Endometrial microvascular endothelial cells (primary cell): Measurements from ENCODE around the gene GUCA1C. TPM values are rescaled to one million over a fixed set of nuclear protein-coding genes. Genes with fewer than 3 reads are reported as not detected.

Source experiments
- in situ Hi-C: cut with HindIII; loops from 2 replicates; pipeline ENCODE4 v1.10.0; 2017; ENCODE audit warnings: low sequenced_read_pairs, low pct_unique_long_range_greater_than_20kb; ENCODE audit errors: inconsistent ontology term
- total RNA-seq: library from RNA; depleted of rRNA; stranded (reverse); fragments of >200 nt; gene quantifications from one replicate; pipeline ENCODE4 v1.2.3, GENCODE V29; 2015; ENCODE audit errors: inconsistent ontology term

GUCA1C gene, protein sequence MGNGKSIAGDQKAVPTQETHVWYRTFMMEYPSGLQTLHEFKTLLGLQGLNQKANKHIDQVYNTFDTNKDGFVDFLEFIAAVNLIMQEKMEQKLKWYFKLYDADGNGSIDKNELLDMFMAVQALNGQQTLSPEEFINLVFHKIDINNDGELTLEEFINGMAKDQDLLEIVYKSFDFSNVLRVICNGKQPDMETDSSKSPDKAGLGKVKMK
- not detected for total RNA-seq

DNA sequence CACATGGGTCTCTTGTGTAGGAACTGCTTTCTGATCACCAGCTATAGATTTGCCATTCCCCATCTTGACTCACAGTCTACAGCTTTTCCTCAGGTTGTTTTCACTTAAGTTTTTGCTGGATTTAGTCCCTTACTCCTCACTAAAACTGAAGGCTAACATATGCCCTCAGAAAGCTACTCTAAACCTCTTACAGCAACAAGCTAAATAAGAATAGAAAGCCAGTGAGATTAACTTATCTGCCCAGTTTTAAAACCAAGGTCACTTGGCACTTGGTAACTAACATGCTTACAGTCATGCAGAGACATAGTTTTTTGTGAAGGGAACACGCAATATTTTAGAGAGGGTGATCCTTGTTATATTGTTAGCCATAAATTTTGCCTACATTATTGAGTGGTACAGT, at the start of gene GUCA1C:
TSS of gene GUCA1C (minus strand) at position 180 of the 400 bp plus-strand sequence. CDS start at position 63, 117 bp downstream.
- in situ Hi-C loops: no loop called here

DNA sequence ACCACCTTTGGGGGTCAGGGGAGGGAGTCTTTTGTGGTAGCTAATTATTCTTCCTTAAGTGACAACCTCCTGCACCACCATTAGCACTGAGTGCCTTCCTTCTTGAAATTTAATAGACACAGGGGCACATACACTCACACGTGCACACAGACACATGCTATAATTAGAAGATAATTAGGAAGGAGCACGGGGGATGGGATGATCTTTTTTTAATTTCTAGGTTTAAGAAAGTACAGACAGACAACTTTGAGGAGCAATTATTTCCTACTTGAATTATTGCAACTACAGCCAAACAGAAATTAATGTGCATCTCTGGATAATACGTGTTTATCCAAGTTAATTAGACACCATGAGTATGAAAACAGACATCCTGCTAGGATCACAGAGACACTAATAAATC, 44.8 kb upstream of the GUCA1C start:
- in situ Hi-C loops: no loop called here

DNA sequence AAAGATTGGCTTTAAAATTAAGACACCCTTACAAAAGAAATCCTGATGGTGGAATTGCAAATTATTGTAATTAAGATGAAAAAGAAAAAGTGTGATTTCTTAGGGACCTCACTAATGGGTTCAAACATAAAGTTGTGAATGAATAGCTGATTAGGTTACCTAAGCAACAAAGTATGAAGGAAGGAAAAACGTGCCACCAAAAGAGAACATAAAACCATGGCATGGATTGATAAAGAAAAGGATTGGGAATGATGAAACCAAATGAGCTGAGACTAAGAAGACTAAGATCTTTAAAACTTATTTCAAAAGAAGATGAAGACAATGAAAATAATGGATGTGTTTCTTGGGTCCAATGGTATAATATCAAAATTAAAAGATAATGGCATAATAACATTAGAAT, 32.2 kb upstream of the GUCA1C start:
- in situ Hi-C loops: no loop called here

DNA sequence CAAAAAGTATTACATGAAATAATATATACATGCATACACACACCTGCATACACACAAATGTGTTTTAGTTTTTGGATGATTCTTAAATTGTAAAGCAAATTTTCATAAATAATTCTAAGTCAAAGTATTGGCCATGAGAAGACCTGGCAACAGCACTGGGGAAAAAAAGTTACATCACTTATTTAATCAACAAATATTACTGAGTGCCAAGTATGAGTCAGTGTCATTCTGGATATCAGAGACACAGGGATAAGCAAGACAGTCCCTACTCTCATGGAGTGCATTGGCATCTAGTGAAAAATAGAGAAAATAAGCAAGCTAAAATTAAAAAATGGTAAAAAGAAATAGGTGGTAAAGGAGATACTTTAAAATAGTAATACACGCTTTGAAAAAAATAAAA, 29.4 kb upstream of the GUCA1C start:
- in situ Hi-C loops: no loop called here

DNA sequence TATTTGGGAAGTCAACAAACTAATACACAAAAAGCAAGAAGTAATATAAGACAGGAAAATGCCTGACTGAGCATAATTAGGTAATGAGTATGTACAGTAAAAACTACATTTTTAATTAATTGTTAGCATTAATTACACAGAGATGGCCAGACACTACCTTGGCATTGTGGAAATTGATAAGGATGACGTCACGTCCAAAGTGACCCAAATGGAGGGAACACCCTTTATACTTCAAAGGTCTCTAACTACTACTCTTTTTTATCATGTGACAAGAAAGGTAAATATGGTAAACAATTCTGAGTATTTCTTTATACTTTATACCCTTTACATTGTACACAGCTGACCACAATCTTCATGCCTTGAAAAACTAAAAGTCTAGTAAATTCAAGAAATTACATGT, 22.4 kb upstream of the GUCA1C start:
- in situ Hi-C loops: no loop called here

DNA sequence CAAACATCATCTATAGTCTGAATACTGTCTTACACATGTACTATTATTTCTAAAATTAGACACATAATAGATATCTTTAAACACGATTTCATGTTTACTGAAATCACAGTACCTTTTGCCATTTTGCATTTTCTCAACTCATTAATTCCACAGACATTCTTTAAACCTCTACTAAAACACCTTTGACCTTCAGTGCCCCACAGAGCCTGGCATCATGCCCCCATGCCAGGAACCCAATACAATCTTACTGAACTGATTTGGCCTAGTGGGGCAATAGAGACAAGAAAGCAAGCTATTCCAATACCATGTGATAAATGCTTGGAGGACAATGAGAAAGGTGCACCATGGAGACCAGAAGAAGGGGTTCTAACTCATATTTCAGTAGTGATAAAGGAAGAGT, 19.3 kb upstream of the GUCA1C start:
- in situ Hi-C loops: no loop called here

DNA sequence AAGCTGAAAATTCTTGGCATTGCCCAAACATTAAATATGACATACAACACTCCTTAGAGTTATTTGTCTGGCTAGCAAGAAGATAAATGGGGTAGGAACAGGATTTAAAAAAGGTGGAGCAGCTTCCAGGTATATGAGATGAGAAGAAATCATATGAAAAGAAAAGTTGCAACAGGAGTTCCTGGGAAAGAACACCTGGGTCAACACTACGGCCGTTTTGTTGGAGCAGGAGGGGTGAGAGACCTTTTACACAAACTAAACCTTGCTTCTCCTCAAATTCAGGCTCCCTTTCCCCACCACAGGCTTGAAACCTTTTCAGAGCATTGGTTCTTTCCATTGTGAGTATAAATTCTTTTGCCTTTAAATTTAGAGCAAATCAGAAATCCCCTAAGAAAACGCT, 18.8 kb upstream of the GUCA1C start:
- in situ Hi-C loops: no loop called here

DNA sequence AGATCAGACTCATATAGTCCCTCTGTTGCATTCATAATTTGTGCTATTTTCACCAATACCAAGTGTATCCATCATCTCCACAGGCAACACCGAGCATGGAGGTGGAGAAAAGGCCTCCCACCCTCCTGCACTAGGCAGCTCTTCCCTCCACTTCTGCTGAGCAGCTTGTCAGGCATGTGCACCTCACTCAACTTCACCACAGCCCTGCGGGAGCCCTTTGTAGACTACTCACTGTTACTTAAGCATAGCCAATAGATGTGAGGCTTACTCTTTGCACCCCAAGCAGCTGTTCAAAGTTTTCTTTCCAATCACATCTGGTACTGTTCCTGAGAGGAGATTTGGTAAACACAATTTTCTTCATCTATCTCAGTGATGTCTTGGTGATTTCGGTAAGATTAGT, 16.9 kb upstream of the GUCA1C start:
- in situ Hi-C loops: no loop called here

DNA sequence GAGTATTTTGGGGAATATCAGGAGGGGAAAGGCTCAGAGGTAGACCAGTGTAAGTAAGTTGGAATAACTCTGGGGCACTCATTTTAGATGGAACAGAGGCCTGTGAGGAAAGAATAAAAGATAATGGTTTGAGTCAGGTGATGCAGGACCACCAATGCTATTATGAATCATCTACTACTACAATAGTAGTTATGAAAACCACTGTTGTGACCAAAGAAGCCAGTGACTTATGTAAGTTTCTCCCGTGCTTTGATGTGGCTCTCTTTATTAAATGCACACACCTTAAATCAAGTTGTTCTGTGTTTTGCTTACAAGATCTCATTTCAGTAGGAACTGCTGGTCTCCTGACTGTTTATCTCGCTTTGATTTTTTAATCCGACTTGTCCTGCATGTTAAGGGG, 13.1 kb upstream of the GUCA1C start:
- in situ Hi-C loops: no loop called here

DNA sequence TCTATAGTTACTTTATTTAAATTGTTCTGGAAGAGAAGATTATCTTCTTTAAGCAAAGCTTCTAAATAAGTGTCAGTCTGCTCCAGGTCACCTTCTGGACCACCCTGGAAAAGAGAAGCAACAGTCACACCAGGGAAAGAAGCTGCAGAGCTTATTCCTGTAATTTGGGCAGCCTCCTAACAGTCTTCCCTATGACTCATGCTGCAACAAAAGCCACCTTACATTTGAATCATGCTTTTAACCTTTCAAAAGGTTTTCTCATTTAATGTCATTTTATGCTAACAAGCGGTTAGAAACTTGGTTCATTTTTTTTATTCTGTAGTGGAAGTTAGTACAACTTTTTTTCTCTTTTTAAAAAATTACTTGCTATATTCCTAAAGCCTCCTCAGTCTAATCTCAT, 5.3 kb upstream of the GUCA1C start:
- in situ Hi-C loops: no loop called here

DNA sequence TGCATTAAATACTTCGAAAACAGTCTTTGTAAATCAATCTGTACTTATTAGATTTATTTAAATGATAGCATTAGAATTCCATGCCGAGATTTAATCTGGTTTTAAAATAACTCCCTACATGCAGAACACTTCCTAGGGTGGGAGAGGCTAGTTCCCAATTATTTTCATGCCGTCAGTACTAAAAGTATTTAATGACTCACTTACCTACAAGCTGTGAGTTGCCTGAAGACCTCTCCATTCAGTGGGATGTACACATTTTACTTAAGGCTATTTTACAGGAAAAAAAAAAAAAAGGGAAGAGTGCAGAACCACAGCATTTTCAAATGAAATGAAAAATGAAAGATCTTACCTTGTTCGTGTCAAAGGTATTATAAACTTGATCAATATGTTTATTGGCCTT, 469 bp downstream of the GUCA1C start:
- in situ Hi-C loops: no loop called here

DNA sequence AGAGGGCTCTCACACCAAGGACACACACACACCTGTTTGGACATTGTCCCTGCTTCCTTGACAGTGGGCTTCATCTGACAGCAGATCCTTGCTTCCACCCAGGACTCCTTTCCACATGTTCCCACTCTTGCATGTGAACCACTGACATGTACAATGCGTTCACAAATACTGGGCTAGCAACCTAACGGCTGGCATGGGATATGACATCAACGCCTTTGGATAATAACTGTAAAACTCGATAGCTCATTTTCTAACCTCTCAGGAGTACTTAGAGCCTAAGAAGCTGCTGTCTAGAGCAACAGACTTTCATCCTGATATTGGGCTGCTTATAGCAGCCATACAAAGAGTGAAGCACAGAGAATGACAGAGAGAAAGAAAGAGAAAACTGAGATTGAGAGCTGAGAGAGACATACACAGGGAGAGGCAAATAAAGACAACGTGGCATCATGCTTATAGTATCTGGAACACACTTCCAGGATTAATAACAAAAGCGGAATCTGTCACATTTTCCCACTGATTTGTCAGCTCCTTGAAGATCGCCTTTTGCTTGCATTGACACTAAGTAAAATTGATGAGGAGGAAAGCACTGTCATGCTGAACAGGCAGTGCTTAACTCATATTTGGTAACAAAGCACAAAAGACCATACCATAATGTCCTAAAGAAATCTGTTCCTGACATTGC, 1.7 kb downstream of the GUCA1C start:
- in situ Hi-C loops: no loop called here

DNA sequence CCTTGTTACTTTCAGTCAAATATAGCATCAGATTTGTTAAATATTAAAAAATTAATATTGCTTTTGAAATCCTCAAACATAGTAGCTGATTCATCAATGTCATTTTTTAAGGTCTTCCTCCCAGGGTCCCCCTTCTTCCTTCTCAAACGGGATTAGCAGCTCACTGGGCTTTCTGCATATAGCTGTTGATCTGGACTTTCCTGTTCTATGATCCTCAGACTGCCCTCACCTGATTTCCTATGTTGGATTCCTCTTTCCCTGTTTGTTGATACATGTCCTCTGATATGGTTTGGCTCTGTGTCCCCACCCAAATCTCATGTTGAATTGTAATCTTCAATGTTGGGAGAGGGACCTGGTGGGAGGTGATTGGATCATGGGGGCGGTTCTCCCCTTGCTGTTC, 5.8 kb downstream of the GUCA1C start:
- in situ Hi-C loops: no loop called here

DNA sequence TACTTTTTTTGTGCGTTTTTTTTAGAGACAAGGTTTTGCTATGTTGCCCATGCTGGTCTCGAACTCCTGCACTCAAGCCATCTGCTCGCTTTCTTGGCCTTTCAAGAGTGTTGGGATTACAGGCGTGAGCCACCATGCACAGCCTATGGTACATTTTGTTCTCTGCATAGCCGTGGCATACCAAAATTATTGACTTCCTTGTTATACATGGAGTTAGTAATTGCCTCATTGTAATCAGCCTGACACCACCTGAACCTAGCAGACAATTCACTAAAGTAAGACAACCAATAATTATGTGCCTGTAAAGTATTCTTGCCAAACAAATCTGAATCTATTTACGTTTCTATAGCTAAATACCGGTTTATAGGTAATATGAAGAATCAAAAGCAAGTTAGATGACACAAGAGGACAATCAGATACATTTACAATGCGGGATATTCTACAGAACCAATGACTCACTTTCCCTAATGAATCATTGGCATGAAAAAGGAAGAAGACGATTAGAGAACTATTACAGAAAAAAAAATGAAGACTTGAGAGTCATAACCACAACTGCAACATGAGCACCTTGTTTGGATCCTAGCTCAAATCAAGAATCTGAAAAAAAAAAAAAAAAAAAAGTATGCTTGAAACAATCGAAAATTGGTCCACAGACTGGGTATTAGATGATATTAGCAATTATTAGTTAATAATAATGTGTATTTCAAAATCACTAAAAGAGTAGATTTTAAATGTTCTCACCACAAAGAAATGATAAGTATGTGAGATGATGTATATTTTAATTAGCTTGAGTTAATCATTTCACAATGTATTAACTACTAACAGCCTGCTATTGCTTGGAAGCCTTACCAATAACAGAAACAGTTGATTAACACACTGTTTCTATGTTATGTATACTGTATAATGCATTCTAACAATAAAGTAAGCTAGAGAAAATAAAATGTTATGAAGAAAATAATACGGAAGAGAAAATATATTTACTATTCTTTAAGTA, 7.1 kb downstream of the GUCA1C start:
- in situ Hi-C loops: no loop called here

DNA sequence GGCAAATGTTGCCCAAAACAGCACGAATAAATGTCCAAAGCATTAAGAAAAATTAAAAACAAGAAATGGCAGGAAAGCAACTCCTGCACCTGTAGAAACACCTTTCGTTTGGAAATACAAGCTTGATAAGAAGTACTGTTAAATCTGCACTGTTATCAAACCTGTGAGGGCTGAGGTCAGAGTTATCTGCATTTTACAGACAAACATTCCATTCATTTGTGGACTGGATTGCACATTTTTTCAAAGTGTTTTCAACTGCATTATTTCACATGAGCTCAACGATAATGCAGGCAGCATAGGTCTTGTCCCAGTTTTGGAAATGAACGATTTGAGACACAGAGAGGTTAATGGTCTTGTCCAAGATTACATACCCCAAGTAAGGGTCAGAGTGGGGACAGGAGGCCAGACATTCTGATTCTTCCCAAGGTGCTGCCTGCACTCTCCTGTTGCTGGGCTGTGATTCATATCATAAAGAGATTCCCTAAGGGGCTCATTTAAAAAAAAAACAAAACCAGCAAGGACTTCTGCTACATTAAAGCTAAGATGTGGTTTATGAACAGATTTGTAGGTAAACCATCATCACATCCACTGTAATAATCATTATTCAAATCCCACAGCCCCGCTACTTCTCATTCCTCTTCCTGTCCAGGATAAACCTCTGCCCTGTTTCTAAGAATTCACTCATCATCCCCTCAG, 13.0 kb downstream of the GUCA1C start:
- in situ Hi-C loops: no loop called here

DNA sequence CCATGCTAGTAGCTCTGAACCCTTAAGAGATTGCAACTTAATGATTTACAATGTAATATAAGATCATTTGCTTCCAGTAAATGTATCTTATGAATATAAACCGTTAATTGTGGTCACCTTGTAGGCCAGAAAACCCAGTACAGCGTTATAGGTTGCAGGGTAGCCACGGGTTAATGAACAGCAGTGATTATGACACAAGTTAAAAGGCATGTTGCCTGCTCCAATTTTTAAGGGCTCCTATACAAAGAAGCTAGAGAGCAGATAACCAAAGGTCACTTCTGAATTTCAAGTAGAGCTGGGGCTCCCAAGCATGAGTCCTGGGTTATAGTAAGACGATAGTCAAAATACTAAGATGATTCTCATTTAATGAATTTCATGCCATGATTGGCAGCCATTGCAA, 13.5 kb downstream of the GUCA1C start:
- in situ Hi-C loops: no loop called here

DNA sequence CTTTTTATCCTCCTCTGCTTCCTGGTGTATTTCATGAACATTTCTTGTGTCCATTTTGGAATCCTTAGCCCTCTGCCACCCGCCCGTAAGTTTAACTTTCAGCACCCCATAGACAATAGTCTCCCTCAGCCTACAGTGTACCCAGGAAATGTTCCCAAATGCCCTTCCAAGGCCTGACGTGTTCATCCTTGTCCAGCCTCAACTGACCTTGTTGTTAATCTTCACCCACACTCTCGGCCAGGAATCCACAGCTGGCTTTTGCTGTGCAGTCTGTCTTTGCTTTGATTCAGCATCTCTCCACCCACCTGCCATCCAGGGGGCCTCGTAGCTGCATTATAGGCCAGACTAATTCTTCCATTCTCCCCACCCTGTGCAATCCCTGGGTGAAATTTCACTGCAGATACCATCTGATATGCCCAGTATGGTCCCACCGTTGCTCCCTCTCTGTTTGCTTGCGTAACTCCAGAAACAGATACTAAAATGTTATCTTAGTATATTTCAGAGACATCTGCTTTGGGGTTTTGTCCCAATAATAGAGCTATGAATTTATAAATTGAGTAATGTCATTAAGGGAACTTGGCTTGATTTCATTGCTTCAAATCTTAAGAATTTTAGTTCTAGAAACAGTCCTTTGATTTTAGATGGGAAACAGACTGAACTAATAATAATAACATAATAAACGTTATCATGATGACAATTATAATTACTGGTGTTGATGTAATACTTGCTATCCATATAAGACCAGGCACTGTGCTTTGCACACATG, 16.6 kb downstream of the GUCA1C start:
- in situ Hi-C loops: no loop called here

DNA sequence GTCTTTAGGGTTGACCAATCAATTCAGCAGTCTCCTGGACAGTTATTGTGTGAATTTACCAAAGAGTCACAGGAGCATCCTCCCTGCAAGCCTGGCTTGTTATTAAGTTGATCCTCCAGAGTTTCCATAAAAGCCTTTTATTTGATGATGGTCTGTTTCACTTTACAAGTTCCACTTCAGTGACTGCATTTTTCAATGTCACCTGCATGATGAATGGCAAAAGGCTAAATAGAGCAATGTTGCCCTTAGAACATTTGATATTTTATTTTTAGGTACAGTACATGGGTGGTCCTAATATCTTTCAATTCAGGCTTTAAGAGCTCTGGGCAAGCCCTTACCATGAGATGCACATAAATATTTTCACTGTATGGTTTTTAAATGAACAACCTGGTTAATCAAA, 22.6 kb downstream of the GUCA1C start:
- in situ Hi-C loops: no loop called here
